DOHH2 (cell line): ENCODE data around the gene TXNRD2.

Source experiments
- H3F3A ChIP-seq: fragments of 200-600 bp; sonication (generic), shearing (Covaris generic); 2 replicates; pipeline ENCODE4 v1.6.0; 2016; ENCODE audit warnings: antibody characterized with exemption, mild to moderate bottlenecking; ENCODE audit not compliant: control insufficient read depth, insufficient read depth
- H3K27ac ChIP-seq: fragments of 200-600 bp; sonication (generic); 2 replicates; pipeline ENCODE4 v1.5.1; 2014; ENCODE audit warnings: low read depth, mild to moderate bottlenecking, low read length, moderate library complexity
- H3K27me3 ChIP-seq: fragments of 200-600 bp; sonication (generic); 2 replicates; pipeline ENCODE4 v1.6.1; 2014; ENCODE audit warnings: mild to moderate bottlenecking, low read length, mixed read lengths; ENCODE audit not compliant: control insufficient read depth
- H3K36me3 ChIP-seq: fragments of 200-600 bp; sonication (generic); 2 replicates; pipeline ENCODE4 v1.6.1; 2014; ENCODE audit warnings: mild to moderate bottlenecking, low read length, moderate library complexity, mixed read lengths; ENCODE audit not compliant: control insufficient read depth
- H3K4me1 ChIP-seq: fragments of 200-600 bp; sonication (generic); 2 replicates; pipeline ENCODE4 v1.6.1; 2014; ENCODE audit warnings: mild to moderate bottlenecking, low read length, mixed read lengths; ENCODE audit not compliant: control insufficient read depth
- H3K4me2 ChIP-seq: fragments of 200-600 bp; sonication (generic); 2 replicates; pipeline ENCODE4 v1.6.0; 2014; ENCODE audit warnings: mild to moderate bottlenecking, low read length, moderate library complexity
- H3K4me3 ChIP-seq: fragments of 200-600 bp; sonication (generic); 2 replicates; pipeline ENCODE4 v1.5.1; 2014; ENCODE audit warnings: mild to moderate bottlenecking, low read length, mixed read lengths
- H3K79me2 ChIP-seq: fragments of 200-600 bp; sonication (generic); 2 replicates; pipeline ENCODE4 v1.6.1; 2014; ENCODE audit warnings: mild to moderate bottlenecking, low read length, mixed read lengths; ENCODE audit not compliant: control insufficient read depth
- H3K9me2 ChIP-seq: fragments of 200-600 bp; sonication (generic); replicated peaks from 2 replicates; pipeline ENCODE4 v1.6.1; 2014; ENCODE audit warnings: mild to moderate bottlenecking, low read length, mixed read lengths; ENCODE audit not compliant: control insufficient read depth
- H3K9me3 ChIP-seq: fragments of 200-600 bp; sonication (generic); 2 replicates; pipeline ENCODE4 v1.6.1; 2014; ENCODE audit warnings: antibody characterized with exemption, low read length, mixed read lengths; ENCODE audit not compliant: control insufficient read depth, insufficient read depth
- H4K20me1 ChIP-seq: fragments of 200-600 bp; sonication (generic); 2 replicates; pipeline ENCODE4 v1.6.0; 2014; ENCODE audit warnings: low read depth, mild to moderate bottlenecking, antibody characterized with exemption, low read length, moderate library complexity; ENCODE audit not compliant: control insufficient read depth, insufficient read depth
- EZH2phosphoT487 ChIP-seq: fragments of 200-600 bp; sonication (generic); IDR thresholded peaks from 2 replicates; pipeline ENCODE4 v1.6.1; 2017; ENCODE audit warnings: borderline replicate concordance, mild to moderate bottlenecking, antibody characterized with exemption, low read length, moderate library complexity, mixed read lengths
- TF ChIP-seq, protein P1 (sequence below): fragments of 200-600 bp; sonication (generic); IDR thresholded peaks from one replicate; pipeline ENCODE4 v1.5.1; 2014; ENCODE audit warnings: antibody characterized with exemption, mild to moderate bottlenecking, low read depth, low read length; ENCODE audit not compliant: poor library complexity, severe bottlenecking

Gene TXNRD2

DNA sequence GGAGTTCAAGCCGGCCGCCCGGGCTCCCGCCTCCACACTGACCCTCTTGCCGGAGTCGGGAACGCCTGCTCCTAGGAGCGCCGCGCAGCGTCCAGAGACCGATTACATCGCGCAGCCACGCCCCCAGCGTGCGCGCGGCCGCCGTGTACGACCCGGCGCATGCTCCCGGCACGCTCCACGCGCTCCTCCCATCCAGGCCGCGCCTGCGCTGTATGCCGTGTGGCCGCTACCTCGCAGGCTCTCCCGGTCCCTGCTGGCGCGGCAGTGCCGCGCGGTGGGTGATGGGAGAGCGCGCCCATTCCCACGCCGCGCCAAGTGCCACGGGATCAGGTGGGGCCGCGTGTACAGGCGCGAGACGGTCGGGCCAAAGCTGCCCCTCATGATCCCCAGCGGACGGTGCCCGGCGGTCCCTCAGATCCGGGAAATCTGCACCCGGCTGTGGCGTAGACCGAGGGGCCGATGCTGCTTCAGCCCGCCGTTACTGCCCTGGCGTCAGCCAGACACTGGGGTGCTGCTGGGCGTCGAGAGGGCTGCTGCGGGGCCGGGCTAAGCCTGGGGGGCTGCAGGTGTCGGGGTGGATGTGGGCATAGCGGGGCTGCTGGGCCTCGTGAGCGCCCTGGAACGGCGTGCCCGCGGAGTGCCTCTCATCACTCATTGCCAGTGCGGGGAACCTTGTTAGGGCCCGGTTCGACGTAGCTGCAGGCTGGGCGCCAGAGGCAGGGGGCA lies 86.7 kb downstream of the TXNRD2 start, which contains the start of the genes GNB1L and RTL10:
GNB1L (minus strand) TSS at position 97 of the 726 bp plus-strand sequence. CDS start 33,519 bp downstream, outside the sequence.
RTL10 (minus strand) TSS at position 97 of the 726 bp plus-strand sequence. CDS start 2,613 bp downstream, outside the sequence.
- Histone ChIP-seq H3K4me2 (peak within 1 kb of the TSS; percentile 86), H3K27ac (peak within 1 kb of the TSS; percentile 77), H3K4me3 (peak within 1 kb of the TSS; percentile 90), H3K4me1 (peaks cover 31% of the 10 kb centered on the region), H4K20me1 (peaks cover 18% of the 10 kb centered on the region), H3F3A (no peaks in the 10 kb centered on the region), H3K79me2 (peaks cover 76% of the 10 kb centered on the region), H3K36me3 (peaks cover 57% of the 10 kb centered on the region), H3K9me3 (no peaks in the 10 kb centered on the region), H3K9me2 (no peaks in the 10 kb centered on the region), H3K27me3 (no peaks in the 10 kb centered on the region)
- TF ChIP-seq, protein P1, sequence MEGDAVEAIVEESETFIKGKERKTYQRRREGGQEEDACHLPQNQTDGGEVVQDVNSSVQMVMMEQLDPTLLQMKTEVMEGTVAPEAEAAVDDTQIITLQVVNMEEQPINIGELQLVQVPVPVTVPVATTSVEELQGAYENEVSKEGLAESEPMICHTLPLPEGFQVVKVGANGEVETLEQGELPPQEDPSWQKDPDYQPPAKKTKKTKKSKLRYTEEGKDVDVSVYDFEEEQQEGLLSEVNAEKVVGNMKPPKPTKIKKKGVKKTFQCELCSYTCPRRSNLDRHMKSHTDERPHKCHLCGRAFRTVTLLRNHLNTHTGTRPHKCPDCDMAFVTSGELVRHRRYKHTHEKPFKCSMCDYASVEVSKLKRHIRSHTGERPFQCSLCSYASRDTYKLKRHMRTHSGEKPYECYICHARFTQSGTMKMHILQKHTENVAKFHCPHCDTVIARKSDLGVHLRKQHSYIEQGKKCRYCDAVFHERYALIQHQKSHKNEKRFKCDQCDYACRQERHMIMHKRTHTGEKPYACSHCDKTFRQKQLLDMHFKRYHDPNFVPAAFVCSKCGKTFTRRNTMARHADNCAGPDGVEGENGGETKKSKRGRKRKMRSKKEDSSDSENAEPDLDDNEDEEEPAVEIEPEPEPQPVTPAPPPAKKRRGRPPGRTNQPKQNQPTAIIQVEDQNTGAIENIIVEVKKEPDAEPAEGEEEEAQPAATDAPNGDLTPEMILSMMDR, result no peak
- no peak for TF ChIP-seq EZH2phosphoT487

DNA sequence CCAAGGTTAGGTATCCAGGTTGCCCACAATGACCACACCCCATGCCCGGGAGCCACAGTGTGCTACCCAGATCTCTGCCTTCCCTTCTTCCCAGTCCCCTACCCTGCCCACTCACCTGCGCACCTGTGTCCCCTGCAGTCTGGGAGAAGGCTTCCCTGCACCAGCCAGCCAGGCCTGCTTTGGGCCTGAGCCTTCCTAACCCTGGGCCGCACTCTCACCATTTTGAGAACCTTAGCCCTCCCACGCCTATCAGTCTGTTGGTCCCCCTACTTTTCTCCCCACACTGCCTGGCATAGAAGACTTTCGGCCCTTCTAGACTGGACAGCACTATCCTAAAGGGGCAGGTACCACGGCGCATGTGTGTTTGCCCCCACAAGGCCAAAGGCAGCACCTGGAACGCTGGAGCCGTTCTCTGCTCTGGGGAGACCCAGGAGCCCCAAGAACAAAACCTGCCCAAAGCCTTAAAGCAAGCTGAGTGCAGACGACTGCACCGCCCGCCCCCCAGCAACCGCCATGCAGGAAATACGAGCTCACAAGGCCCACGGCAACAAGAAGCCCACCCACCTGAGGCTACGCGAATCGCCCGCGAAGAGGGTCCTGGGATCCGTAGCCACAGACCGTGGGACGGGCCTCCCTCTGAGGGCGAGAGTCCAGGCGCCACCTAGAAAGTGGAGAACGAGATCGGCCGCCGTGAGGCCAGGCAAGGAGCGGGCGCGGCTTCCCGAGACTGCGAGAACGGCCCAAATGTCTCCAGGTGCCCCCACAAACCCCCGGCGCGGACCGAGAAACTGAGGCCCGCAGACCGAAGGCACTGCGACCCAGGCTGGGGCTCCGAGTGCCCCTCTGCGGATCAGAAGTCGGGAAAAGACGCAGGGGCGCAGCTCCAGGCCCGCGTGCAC lies 87.5 kb downstream of the TXNRD2 start:
- Histone ChIP-seq H3K4me2 (peak overlapping the region; percentile 78), H3K36me3 (peaks cover 63% of the 10 kb centered on the region), H3K4me3 (peak overlapping the region; percentile 90), H3K4me1 (peaks cover 31% of the 10 kb centered on the region), H3K9me3 (no peaks in the 10 kb centered on the region), H3K79me2 (peaks cover 81% of the 10 kb centered on the region), H4K20me1 (peaks cover 18% of the 10 kb centered on the region), H3K9me2 (no peaks in the 10 kb centered on the region), H3K27me3 (no peaks in the 10 kb centered on the region), H3F3A (no peaks in the 10 kb centered on the region), H3K27ac (peak overlapping the region; percentile 33)
- TF ChIP-seq EZH2phosphoT487, result no peak
- TF ChIP-seq, protein P1, result no peak

DNA sequence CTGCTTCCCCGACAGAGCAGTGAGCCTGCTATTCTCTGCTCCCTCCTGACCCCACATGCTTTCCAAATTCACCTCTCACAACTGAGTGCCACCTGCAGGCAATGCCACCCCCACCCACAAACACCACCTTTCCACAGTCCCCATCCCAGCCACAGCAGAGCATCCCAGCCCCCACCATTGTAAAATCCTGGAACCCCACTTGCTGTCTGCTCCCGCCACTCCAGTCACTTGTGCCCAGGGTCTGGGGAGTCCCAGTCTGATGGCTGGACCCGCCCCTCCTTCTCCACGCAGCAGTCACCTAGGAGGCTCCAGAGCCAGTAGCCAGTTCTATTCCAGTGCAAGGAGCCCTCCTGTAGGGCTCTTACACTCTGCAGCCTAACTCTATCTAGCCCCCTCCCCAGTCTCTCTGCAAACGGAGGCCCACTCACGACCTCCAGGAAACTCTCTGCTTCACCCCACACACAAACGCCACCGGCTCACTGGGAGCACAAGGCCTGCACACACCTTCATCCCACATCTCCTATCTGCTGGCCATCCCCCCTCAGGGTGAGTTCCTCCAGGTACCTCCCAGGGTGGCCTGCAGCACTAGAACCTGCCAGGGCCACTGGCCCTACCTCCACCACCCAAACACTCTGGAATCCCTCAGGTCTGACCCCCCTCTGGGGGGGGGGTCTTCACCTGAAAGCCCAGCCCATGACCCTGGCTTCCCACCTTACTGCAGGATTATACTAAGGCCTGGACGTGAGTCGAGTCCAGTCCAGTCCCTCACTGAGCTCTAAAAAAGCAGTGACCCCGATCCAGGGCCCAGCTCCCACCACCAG lies 88.3 kb downstream of the TXNRD2 start:
- Histone ChIP-seq H3K27ac (no peak overlapping the region), H3K4me2 (peak overlapping the region; percentile 78), H3K9me3 (no peaks in the 10 kb centered on the region), H3K4me1 (peaks cover 28% of the 10 kb centered on the region), H3F3A (no peaks in the 10 kb centered on the region), H4K20me1 (peaks cover 18% of the 10 kb centered on the region), H3K4me3 (peak overlapping the region; percentile 90), H3K9me2 (no peaks in the 10 kb centered on the region), H3K27me3 (no peaks in the 10 kb centered on the region), H3K79me2 (peaks cover 89% of the 10 kb centered on the region), H3K36me3 (peaks cover 72% of the 10 kb centered on the region)
- TF ChIP-seq, protein P1, result no peak
- TF ChIP-seq EZH2phosphoT487, result no peak
